ENCODE results near the gene VMP1. TPM values are rescaled to one million over a fixed set of nuclear protein-coding genes. Genes with fewer than 3 reads are reported as not detected.

The VMP1 gene
- total RNA-seq, 2 experiments from 2014 or later = 73.6 to 81.1 TPM

DNA sequence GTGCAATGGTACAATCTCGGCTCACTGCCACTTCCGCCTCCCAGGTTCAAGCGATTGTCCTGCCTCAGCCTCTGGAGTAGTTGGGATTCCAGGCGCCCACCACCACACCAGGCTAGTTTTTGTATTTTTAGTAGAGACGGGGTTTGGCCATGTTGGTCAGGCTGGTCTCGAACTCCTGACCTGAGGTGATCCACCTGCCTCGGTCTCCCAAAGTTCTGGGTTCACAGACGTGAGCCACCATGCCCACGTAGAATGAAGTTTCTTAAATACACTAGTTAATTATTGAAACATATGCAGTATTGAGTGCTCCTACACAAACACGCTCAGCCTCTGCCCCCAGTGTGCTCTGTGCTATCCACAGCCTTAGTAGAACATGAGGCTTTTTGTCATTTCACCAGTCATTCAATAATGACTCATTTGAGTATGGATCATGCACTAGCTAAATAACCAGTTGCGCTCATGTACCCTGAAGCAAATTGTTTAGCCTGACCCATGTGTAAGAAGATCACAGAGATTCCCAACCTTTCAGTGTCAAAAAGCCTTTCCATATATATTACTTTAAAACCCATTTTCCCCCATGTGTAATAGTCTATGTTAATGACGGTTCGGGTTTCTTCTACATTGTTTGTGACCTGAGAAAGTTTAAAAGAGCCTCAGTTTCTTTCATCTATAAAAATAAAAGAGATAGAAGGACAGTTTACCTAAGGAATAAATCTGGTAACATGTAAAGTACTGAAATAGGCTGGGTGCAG lies 135.6 kb downstream of the VMP1 start:
- Mint-ChIP-seq H3K4me1 (ENCODE audit: low read depth) (peaks cover 84% of the 10 kb centered on the region), H3K4me3 (peak overlapping the region; percentile 65), H3K36me3 (ENCODE audit: low read depth) (peaks cover 39% of the 10 kb centered on the region), H3K27ac (peak overlapping the region; percentile 86), H3K9me3 (no peaks in the 10 kb centered on the region), H3K27me3 (no peaks in the 10 kb centered on the region)
- Histone ChIP-seq H3K4me3 (ENCODE audit: low read length) (peak overlapping the region; percentile 82), H3K27ac (ENCODE audit: low read depth in 1 of 2, low read length in 2 of 2) (peak overlapping the region; percentile 57 to 64), H3K27me3 (ENCODE audit: control insufficient read depth in 1 of 2, insufficient read depth in 2 of 2, low read length in 2 of 2) (no peaks in the 10 kb centered on the region), H3K4me1 (ENCODE audit: insufficient read depth, low read length) (peaks cover 45% of the 10 kb centered on the region), H3K36me3 (ENCODE audit: insufficient read depth, low read length) (peaks cover 9% of the 10 kb centered on the region), H3K9me3 (ENCODE audit: control insufficient read depth in 1 of 2, insufficient read depth in 1 of 2, low read length in 2 of 2) (no peaks in the 10 kb centered on the region)
- intact Hi-C loops (cut with DNase I, micrococcal nuclease) = no loop called here
- CTCF ChIA-PET = interaction anchor here (1.3 to 1.6 kb wide), 2 partner anchors 58 to 90 kb away, joined by 3 to 5 read pairs; no protein-coding TSS in a partner anchor
- TF ChIP-seq, protein P1, sequence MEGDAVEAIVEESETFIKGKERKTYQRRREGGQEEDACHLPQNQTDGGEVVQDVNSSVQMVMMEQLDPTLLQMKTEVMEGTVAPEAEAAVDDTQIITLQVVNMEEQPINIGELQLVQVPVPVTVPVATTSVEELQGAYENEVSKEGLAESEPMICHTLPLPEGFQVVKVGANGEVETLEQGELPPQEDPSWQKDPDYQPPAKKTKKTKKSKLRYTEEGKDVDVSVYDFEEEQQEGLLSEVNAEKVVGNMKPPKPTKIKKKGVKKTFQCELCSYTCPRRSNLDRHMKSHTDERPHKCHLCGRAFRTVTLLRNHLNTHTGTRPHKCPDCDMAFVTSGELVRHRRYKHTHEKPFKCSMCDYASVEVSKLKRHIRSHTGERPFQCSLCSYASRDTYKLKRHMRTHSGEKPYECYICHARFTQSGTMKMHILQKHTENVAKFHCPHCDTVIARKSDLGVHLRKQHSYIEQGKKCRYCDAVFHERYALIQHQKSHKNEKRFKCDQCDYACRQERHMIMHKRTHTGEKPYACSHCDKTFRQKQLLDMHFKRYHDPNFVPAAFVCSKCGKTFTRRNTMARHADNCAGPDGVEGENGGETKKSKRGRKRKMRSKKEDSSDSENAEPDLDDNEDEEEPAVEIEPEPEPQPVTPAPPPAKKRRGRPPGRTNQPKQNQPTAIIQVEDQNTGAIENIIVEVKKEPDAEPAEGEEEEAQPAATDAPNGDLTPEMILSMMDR (IDR thresholded peaks at IDR 0.05) = no peak
- POLR2A ChIA-PET = interaction anchor here (0.9 to 2.1 kb wide), 5 partner anchors 15 to 60 kb away, joined by 3 to 5 read pairs (median 4); no protein-coding TSS in a partner anchor
- DNase-seq (peak in 9 of 14 experiments; percentile 33 to 73 (median 45)), ATAC-seq (ENCODE audit: poor library complexity) (peak; percentile 22)

DNA sequence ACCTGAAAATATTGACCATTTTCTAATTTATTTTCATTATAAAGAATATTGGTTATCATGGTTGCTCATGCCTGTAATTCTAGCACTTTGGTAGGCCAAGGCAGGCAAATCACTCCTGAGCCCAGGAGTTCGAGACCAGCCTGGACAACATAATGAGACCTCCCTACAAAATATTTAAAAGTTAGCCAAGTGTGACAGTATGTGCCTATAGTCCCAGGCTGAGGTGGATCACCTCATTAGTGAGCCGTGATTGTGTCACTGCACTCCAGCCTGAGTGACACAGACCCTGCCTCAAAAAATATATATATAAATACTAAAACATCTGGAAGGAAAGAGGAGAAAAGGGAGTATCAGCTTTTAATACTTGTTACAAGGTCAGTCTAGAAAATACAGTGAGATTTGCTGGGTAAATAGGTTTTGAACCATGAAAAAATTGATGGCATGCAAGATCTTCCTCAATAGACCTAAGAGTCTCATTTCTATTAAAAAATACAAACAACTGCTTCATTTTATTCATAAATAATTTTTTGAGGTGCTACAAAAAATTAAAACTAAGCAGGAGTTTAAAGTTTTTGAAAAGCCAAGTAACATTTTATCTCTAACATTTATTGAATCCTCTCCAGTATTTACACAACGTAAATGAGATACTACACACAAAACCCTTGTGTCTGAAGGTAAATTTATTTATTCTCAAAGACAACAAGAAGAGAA lies 137.6 kb downstream of the VMP1 start:
- H3K4me1 ChIP-seq (ENCODE audit: insufficient read depth, low read length) = peaks cover 64% of the 10 kb centered on the region
- no peak for DNase-seq
- POLR2A ChIA-PET = interaction anchor here (0.7 to 3.0 kb wide), 6 partner anchors 14 to 62 kb away, joined by 3 to 9 read pairs (median 4); partner anchors contain the start of gene TUBD1

More for the DNA sequence above, 137.6 kb downstream of the VMP1 start:
- no peak for ATAC-seq (ENCODE audit: poor library complexity)
- Histone ChIP-seq H3K4me3 (ENCODE audit: low read length) (no peak overlapping the region), H3K9me3 (ENCODE audit: control insufficient read depth in 1 of 2, insufficient read depth in 1 of 2, low read length in 2 of 2) (no peaks in the 10 kb centered on the region), H3K36me3 (ENCODE audit: insufficient read depth, low read length) (peaks cover 4% of the 10 kb centered on the region), H3K27me3 (ENCODE audit: control insufficient read depth in 1 of 2, insufficient read depth in 2 of 2, low read length in 2 of 2) (no peaks in the 10 kb centered on the region), H3K27ac (ENCODE audit: low read depth in 1 of 2, low read length in 2 of 2) (no peak overlapping the region)
- H3K4me1 Mint-ChIP-seq (ENCODE audit: low read depth) = peaks cover 77% of the 10 kb centered on the region
- peaks cover 19% of the 10 kb centered on the region for H3K36me3 Mint-ChIP-seq (ENCODE audit: low read depth)
- H3K27me3 Mint-ChIP-seq = no peaks in the 10 kb centered on the region
- TF ChIP-seq, protein P1 (IDR thresholded peaks at IDR 0.05) = no peak
- intact Hi-C loops (cut with DNase I, micrococcal nuclease) = no loop called here
- CTCF ChIA-PET = no interaction called here
- H3K9me3 Mint-ChIP-seq = no peaks in the 10 kb centered on the region
- H3K4me3 Mint-ChIP-seq = peak overlapping the region; percentile 65
- peak overlapping the region; percentile 86 for H3K27ac Mint-ChIP-seq
